ENCODE data around the gene FREM1.

Gene FREM1

DNA sequence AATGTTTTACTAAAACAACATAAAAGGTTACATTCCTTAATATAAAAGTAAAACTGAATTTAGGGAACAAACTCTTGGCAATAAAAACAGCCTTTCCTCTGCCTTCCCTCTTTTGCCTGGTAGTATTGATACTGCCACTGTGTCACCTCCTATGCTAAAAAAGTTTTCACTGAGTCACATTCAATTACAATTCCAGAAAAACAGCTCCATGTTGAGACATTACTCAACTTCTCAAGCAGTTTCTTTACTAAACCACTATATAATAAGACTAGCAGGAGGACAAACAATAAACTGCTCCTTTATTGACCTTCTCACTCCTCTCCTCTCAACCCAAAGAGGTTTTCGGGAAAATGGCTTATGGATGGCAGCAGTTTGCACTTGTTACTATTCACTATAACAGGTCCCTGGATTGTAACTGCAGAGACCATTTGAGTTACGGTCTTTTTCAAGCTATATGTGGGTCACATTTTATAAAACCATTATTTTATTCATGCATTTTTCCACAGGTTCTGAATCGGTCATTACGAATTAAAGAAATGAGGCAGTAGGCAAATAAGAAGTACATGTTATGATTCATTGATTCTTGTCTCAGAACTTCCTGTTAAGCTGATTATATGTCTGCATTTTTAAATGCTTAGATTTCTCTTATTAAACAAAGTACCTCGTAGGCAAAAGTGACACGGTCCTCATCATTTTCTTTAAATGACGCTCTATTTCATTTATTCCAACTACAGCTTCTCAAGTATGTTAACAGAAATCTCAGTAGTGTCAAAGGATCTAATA, 219.1 kb downstream of the FREM1 start:
- Mint-ChIP-seq H3K4me3 (no peak overlapping the region), H3K27me3 (no peaks in the 10 kb centered on the region), H3K9me3 (no peaks in the 10 kb centered on the region), H3K4me1 (peaks cover 33% of the 10 kb centered on the region), H3K36me3 (peaks cover 28% of the 10 kb centered on the region), H3K27ac (no peak overlapping the region)
- CTCF ChIA-PET, result no interaction called here
- DNase-seq, result no peak

DNA sequence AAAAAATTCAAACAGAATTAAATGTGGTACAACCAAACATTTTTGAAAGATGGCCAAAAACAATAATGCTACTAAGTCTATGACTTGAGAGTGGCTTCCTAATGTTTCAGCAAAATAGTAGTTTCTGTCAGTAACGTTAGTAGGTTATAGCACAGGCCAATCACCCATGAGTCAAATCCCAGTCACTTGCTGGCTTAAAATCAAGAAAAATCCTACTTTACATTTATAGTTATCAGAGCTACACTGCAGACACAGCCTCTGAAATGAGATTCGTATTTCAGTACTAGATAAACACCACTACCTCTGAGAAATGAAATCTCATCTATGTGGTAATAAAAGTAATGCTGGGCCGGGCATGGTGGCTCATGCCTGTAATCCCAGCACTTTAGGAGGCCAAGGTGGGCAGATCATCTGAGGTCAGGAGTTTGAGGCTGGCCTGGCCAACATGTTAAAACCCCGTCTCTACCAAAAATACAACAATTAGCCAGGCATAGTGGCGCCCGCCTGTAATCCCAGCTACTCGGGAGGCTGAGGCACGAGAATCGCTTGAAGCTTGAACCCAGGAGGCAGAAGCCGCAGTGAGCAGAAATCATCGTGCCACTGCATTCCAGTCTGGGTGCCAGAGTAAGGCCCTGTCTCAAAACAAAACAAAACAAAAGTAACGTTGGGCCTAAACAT, 223.0 kb downstream of the FREM1 start:
- CTCF ChIA-PET, result interaction anchor here (1.6 kb wide), 1 partner anchor 40 kb away, joined by 3 read pairs; no protein-coding TSS in a partner anchor
- no peak for DNase-seq
- H3K27me3 Mint-ChIP-seq, result no peaks in the 10 kb centered on the region
- H3K9me3 Mint-ChIP-seq, result peaks cover 1% of the 10 kb centered on the region
- H3K36me3 Mint-ChIP-seq, result peaks cover 41% of the 10 kb centered on the region
- no peak overlapping the region for H3K4me3 Mint-ChIP-seq
- H3K4me1 Mint-ChIP-seq, result peaks cover 19% of the 10 kb centered on the region
- no peak overlapping the region for H3K27ac Mint-ChIP-seq

DNA sequence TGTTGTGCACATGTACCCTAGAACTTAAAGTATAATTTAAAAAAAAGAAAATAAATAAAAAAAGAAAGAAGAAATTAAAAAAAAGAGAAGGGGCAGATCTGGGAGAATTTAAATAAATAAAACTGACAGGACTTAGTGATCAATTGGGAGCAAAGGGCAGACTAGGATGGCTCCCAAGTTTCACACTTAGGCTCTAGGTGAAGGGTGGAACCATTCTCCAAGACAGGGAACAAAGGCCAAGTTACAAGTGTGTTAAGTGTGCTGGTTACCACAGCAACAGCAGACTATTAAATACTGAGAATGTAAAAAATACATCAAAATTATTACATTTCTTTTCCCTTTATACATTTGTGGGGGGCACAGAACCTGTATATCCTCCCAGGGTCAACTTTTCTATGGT, 224.1 kb downstream of the FREM1 start:
- Mint-ChIP-seq H3K27ac (no peak overlapping the region), H3K4me3 (no peak overlapping the region), H3K4me1 (peaks cover 10% of the 10 kb centered on the region), H3K9me3 (peaks cover 1% of the 10 kb centered on the region), H3K36me3 (peaks cover 46% of the 10 kb centered on the region), H3K27me3 (no peaks in the 10 kb centered on the region)
- CTCF ChIA-PET, result interaction anchor here (1.6 kb wide), 1 partner anchor 39 kb away, joined by 3 read pairs; no protein-coding TSS in a partner anchor
- no peak for DNase-seq

All from activated naive CD4-positive, alpha-beta T cell treated with anti-CD3 and anti-CD28 coated beads, Interleukin-2, amount 10 ng/mL, durations not matched to agents 7 days and 5 days (primary cell).